GM19463 (cell line): ENCODE results near the gene ALDH1A2.
"Not testable (repeated sequence)": the region's sequence is repeated elsewhere in the genome, so short reads cannot be mapped to it uniquely, and the experiment has no call there.

Experiments used
- ATAC-seq: cut with Tn5 transposase; IDR thresholded peaks from one replicate; pipeline ENCODE4 v1.9.1; 2021; ENCODE audit warnings: mild to moderate bottlenecking, moderate library complexity; ENCODE audit not compliant: unreplicated experiment

The ALDH1A2 gene

DNA sequence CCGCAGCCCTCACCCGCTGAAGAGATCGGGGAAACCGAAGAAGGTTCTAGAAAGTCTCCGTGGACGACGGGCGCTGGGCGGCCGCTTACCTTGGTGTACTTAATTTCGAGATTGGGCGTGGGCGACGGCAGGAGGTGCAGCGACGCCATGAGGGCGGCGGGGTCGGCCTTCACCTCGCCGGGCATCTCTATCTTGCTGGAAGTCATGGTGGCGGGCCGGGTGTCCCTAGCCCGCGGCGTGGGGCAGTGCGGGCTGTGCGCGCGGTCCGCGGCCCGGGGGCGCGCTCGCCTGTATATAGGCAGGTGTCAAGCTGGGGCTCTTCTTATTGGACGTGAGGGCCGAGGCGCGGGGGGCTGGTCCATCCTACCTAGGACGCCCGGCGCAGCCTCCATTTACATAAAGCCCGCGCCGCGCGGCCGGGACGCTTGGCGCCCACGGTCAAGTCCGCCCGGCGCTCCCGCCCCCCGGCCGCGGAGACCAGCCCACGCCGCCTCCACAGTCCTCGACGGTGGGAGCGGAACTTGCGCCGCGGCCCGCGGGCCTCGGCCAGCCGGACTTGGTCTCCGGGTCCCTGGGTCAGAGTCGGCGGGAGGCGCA is at the start of gene ALDH1A2:
Gene ALDH1A2 (minus strand): TSS at position 267 of the 597 bp plus-strand sequence. CDS start 61 bp downstream, at position 206.
- ATAC-seq: no peak

DNA sequence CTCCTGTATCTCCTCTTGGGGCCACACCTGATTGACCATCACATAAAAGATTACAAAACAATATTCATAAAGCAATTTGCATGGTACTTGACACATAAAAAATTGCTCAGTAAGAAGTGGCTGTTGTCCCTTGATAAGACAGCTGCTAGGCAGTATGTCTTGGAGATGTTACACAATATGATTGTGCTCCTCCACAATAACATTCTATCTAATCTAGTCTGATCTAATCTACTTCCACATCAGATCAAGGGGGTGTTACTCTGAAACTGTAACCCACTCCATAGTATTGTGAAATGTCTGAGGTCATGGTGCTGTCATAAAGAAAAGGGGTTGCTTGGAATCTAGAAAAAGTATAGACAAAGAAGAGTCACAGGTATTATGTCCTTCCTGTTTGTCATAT is 49.3 kb upstream of the ALDH1A2 start:
- no peak for ATAC-seq

- ATAC-seq: no peak
These were observed 48.9 kb upstream of the ALDH1A2 start for GRCh38 chr15:58114388-58114787.

DNA sequence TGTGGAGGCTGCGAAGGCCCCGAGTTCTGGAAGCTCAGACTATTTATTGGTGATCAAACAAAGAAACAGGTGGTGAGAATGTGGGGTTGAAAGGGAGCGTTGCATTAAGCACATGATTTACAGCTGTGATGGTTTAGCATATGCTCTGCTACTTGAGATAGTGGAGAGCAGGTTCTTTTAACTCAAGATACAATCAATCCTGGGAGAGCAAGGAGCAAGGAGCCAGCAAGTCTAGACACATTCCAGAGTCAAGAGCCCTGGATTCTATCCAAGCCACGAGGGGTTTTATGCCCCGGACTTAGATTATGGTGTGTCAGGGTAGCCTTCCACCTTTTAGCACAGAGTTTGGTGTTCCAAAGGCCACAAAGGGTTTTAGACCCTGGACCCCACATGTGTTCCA is 47.8 kb upstream of the ALDH1A2 start:
- not testable (repeated sequence) for ATAC-seq

DNA sequence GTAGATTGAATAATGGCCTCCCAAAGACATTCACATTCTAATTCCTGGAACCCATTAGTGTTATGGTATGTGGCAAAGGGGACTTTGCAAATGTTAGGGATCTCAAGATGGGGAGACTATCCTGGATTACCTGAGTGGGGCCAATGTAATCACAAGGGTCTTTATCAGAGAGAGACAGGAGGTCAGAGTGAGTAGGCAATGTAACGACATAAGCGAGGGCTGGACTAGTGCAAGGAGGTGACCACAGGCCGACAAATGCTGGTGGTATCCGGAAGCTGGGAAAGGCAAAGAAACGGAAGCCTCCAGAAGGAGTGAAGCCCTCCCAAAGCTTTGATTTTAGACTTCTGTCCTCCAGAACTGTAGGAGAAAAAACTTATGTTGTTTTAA is 46.2 kb upstream of the ALDH1A2 start:
- no peak for ATAC-seq

DNA sequence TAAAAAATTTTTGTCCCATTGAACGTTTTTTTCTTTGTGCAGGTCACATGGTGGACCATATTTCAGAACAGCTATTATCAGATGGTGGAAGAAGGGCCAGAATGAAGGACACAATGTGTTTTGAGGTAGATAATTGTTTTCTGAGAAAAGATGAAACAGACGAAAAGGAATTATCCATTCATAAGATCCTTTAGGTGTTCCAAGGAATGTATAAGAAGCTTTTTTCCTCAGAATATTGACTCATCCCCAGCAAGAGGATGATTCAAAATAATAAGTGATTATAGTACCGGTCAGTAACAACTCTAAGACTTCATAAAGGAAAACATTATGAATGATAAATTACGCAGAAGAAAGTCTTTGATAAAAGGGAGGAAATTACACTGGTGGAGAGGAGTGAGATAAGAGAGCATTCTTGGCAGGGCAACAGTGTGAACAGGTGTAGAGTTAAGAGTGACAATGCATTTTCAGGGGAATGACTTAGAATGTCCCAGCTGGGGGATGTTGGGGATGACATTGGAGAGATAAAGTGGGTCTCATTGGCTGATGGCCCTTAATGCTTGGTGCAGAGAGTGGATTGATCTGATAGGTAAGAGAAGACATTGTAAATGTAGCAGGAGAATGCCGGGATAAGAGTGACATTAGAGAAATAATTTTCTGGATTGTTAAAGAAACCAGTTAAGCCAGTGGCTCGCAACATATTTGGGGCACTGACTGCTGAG is 45.6 kb upstream of the ALDH1A2 start:
- ATAC-seq: no peak

GRCh38 chr15:58109419-58109818 is 43.9 kb upstream of the ALDH1A2 start:
- no peak for ATAC-seq

DNA sequence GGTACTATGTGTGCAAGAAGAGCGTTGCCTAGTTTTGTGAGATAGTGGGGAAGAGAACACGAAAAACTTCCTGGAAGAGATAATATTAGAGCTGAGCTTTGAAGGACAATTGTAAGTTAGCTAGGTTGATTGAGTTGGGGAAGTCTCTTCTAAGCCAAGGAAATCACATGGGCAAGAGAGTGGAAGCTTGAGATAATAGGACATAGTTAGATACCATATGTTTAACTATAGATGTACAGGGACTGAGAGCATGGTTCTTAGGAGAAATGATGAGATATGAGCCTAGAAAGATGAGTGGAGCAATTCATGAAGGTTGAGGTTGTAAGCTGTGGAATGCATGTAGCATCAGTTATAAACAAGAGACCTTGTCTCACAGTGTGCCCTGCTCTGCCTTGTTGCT is 42.6 kb upstream of the ALDH1A2 start:
- ATAC-seq: no peak

DNA sequence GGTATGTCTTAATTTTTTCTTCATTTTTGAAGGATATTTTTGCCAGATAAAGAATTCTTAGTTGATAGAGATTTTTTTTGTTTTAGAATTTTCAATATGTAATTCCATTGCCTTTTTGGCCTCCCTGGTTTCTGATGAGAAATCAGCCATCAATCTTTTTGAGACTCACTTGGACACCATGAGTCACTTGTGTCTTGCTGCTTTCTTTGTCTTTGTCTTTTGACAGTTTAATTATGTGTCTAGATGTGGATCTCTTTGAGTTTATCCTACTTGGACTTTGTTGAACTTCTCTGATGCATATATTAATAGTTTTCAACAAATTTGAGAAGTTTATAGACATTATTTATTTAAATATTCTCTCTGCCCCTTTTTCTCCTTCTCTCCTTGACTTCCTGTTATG is 38.0 kb upstream of the ALDH1A2 start:
- ATAC-seq: no peak

DNA sequence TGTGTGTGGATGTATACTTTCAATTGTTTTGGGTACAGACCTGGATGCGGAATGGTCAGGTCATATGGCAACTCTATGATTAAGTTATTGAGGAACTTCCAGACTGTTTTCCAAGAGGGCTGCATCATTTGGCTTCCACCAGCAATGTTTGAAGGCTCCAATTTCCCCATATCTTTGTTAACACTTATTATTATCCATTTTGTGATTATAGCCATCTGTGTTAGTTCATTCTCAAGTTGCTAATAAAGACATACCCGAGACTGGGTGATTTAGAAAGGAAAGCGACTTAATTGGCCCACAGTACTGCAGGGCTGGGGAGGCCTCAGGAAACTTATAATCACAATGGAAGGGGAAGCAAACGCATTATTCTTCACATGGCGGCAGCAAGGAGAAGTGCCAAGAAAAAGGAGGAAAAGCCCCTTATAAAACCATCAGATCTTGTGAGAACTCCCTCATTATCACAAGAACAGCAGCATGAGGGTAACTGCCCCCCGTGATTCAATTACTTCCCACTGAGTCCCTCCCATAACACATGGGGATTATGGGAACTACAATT is 31.1 kb upstream of the ALDH1A2 start:
- ATAC-seq: no peak

GRCh38 chr15:58095415-58095814 is 29.9 kb upstream of the ALDH1A2 start:
- no peak for ATAC-seq

GRCh38 chr15:58087871-58088270 is 22.4 kb upstream of the ALDH1A2 start:
- ATAC-seq: no peak

GRCh38 chr15:58086491-58086890 is 21.0 kb upstream of the ALDH1A2 start:
- no peak for ATAC-seq

DNA sequence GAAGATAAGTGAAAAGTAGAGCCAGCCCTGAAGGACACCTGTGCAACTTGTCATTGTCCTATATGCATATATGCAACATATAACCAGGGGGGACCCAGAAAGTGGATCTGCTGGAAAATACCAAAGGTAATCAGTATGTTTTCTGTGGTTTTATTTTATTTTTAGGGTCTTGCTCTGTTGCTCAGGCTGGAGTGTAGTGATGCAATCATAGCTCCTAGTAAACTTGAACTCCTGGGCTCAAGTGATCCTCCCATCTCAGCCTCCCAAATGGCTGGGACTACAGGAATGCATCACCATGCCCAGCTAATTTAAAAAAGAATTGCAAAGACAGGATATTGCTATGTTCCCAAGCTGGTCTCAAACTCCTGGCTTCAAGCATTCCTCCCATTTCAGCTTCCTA is 18.0 kb upstream of the ALDH1A2 start:
- no peak for ATAC-seq

DNA sequence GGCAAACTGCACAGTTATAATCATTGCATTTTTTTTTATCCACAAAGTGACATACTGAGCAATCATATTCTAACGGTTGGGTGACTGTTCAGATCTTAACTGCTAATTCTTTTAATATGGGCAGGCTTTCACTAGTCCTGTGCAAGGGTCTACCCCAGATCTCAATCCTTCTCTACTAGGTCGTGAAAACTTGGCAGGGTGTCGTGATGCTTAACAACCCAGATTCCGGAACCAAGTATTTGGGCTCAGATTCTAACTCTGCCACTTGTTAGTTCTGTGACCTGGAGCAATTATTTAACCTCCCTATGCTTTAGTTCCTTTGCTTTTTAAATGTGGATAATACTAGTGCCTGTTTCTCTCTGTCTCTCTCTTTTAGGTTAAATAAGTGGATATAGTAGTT is 16.4 kb upstream of the ALDH1A2 start:
- no peak for ATAC-seq

- ATAC-seq: no peak
These were observed 15.9 kb upstream of the ALDH1A2 start for GRCh38 chr15:58081456-58081855.

GRCh38 chr15:58080959-58081358 is 15.4 kb upstream of the ALDH1A2 start:
- ATAC-seq: not testable (repeated sequence)

DNA sequence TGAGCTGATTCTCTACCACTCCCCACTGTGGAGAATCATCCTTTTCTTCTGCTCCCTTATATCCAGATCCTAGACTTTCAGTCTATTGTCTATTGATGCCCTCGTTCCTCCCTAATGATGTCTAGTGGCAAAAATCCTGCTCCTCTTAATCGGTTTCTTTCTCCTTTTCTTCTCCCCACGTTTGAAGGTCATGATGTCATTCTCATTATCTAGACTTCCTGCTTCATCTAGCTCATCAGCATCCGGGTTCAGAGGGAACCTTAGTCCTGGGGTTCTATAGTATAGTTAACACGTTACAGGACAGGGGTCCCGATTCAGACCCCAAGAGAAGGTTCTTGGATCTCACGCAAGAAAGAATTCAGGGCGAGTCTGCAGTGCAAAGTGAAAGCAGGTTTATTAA is 14.9 kb upstream of the ALDH1A2 start:
- ATAC-seq: no peak

GRCh38 chr15:58078591-58078990 is 13.1 kb upstream of the ALDH1A2 start:
- no peak for ATAC-seq

GRCh38 chr15:58077427-58077826 is 11.9 kb upstream of the ALDH1A2 start:
- no peak for ATAC-seq

GRCh38 chr15:58074452-58074851 is 8.9 kb upstream of the ALDH1A2 start:
- no peak for ATAC-seq

DNA sequence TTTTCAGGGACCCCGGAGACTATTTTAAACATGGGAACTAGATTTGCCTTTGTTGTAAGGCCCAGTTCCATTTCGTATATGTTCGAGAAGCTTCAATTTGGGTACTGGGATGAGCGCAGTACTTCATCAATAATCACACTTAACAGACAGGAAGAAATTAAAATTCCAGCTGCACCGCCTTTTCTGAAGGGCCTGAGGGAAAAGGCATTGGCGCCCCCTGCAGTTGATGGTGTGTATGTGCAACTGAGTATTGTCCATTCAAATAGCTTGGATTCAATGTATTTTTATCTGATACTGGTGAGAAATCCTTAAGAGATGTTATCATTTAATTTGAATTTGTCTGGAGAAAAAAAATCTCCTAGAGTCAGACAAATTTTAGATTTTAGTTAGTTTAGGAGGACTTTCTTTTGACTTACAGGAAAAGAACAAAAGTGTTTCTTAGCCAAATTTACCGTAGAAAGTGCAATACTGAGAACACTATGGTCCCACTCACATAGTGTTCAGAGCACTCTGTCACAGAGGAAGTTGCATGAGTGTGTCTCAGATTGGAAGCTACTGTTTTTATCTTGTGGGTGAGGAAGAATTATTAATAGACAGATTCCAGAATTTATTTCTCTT is 5.4 kb upstream of the ALDH1A2 start:
- ATAC-seq: no peak
